Measurements from ENCODE around the gene RANBP10.
A peak's percentile ranks its signal among the peaks of the same experiment; 100 is the strongest.

DNA sequence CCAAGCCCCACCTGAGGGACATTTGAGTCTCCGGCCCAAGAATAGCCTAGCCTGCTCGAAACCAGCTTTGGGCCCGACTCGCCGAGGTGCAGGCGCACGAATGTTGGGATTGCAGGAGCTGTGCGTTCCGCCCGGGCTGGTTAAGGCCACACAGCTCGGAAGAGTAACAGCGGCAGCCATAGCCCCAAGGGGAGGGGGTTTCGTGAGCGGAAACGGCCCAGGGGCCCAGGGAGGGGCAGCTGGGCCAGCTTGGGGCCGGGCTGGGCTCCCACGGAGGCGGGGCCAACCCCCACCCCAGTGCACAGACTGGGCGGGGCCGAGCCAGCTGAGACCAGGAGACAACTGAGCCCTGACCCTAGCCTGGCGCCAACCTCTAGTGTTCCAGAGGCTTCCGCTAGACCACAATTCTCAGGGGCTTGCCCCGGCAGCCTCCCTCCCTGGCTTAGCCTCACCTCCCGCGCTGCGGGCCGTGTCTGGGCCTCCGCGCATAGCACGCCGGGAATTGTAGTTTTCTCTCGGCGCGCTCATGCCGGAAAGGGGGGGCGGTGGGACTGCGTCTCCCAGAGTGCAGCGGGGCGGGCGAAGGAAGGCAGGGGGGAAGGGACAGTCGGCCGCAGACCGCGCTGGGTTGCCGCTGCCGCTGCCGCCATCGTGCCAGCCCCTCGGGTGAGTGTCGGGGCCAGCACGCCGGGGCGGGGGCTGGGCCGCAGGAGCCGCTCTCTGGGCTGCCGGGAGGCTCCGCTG lies 40.1 kb upstream of the RANBP10 start, which contains the start of gene NUTF2:
- TF ChIP-seq, protein P1, sequence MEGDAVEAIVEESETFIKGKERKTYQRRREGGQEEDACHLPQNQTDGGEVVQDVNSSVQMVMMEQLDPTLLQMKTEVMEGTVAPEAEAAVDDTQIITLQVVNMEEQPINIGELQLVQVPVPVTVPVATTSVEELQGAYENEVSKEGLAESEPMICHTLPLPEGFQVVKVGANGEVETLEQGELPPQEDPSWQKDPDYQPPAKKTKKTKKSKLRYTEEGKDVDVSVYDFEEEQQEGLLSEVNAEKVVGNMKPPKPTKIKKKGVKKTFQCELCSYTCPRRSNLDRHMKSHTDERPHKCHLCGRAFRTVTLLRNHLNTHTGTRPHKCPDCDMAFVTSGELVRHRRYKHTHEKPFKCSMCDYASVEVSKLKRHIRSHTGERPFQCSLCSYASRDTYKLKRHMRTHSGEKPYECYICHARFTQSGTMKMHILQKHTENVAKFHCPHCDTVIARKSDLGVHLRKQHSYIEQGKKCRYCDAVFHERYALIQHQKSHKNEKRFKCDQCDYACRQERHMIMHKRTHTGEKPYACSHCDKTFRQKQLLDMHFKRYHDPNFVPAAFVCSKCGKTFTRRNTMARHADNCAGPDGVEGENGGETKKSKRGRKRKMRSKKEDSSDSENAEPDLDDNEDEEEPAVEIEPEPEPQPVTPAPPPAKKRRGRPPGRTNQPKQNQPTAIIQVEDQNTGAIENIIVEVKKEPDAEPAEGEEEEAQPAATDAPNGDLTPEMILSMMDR (IDR thresholded peaks at IDR 0.05): peak in 3 of 6 experiments; percentile 1 to 12 (median 4)
- peak in 2 of 4 donors; percentile 5 to 73 for TF ChIP-seq POLR2A (IDR thresholded peaks at IDR 0.05)
- TF ChIP-seq POLR2AphosphoS5 (IDR thresholded peaks at IDR 0.05): peak; percentile 70 to 85
